GM23338 (cell line): Measurements from ENCODE around the gene GRIA3. TPM values are rescaled to one million over a fixed set of nuclear protein-coding genes. Genes with fewer than 3 reads are reported as not detected.

ENCODE experiments used
- ATAC-seq: fragments of 200-7000 bp; cut with Tn5 transposase; 3 replicates; pipeline ENCODE4 v1.9.1; 2020
- DNase-seq: peaks from one replicate; pipeline ENCODE4 v3.0.0-alpha.2; 2015; ENCODE audit warnings: low spot score
- H2AFZ ChIP-seq: fragments of 200-600 bp; sonication (generic); 2 replicates; pipeline ENCODE4 v1.8.0; 2016; ENCODE audit warnings: antibody characterized with exemption, mild to moderate bottlenecking, moderate library complexity
- H3F3A ChIP-seq: fragments of 200-600 bp; sonication (generic); replicated peaks from 2 replicates; pipeline ENCODE4 v1.8.0; 2017; ENCODE audit warnings: antibody characterized with exemption, mixed run types, low read depth
- H3K27ac ChIP-seq: fragments of 200-600 bp; sonication (generic); 2 replicates; pipeline ENCODE4 v1.6.1; 2016; ENCODE audit warnings: low read depth
- H3K27me3 ChIP-seq: fragments of 200-600 bp; sonication (generic); 2 replicates; pipeline ENCODE4 v1.8.0; 2016; ENCODE audit warnings: mild to moderate bottlenecking, mixed run types, moderate library complexity; ENCODE audit not compliant: insufficient read depth
- H3K36me3 ChIP-seq: fragments of 200-600 bp; sonication (generic); 2 replicates; pipeline ENCODE4 v1.8.0; 2016; ENCODE audit warnings: mild to moderate bottlenecking; ENCODE audit not compliant: insufficient read depth
- H3K4me1 ChIP-seq: fragments of 200-600 bp; sonication (generic); 2 replicates; pipeline ENCODE4 v1.8.0; 2016; ENCODE audit warnings: mild to moderate bottlenecking, moderate library complexity; ENCODE audit not compliant: insufficient read depth
- H3K4me2 ChIP-seq: fragments of 200-600 bp; sonication (generic); 2 replicates; pipeline ENCODE4 v1.7.1; 2017; ENCODE audit warnings: mixed run types
- H3K4me3 ChIP-seq: fragments of 200-600 bp; sonication (generic); 2 replicates; pipeline ENCODE4 v1.6.1; 2016; ENCODE audit warnings: mixed run types
- H3K79me2 ChIP-seq: fragments of 200-600 bp; sonication (generic); replicated peaks from 2 replicates; pipeline ENCODE4 v1.8.0; 2017; ENCODE audit warnings: mild to moderate bottlenecking; ENCODE audit not compliant: insufficient read depth
- H3K9me2 ChIP-seq: fragments of 200-600 bp; sonication (generic); 2 replicates; pipeline ENCODE4 v1.8.0; 2017; ENCODE audit not compliant: insufficient read depth
- H4K20me1 ChIP-seq: fragments of 200-600 bp; sonication (generic); replicated peaks from 2 replicates; pipeline ENCODE4 v1.8.0; 2017; ENCODE audit warnings: mild to moderate bottlenecking; ENCODE audit not compliant: insufficient read depth
- H3K27ac Mint-ChIP-seq: 2 replicates; pipeline ENCODE4 v1.8.0; 2020; ENCODE audit warnings: inconsistent platforms, mild to moderate bottlenecking, moderate library complexity, mixed read lengths
- H3K27me3 Mint-ChIP-seq: 3 replicates; pipeline ENCODE4 v1.8.0; 2022; ENCODE audit warnings: low read depth, mild to moderate bottlenecking, moderate library complexity, mixed read lengths, inconsistent platforms; ENCODE audit not compliant: insufficient read depth, poor library complexity
- H3K36me3 Mint-ChIP-seq: 3 replicates; pipeline ENCODE4 v1.8.0; 2021; ENCODE audit warnings: low read depth, mild to moderate bottlenecking, inconsistent platforms, moderate library complexity, mixed read lengths
- H3K4me1 Mint-ChIP-seq: 3 replicates; pipeline ENCODE4 v1.8.0; 2020; ENCODE audit warnings: mild to moderate bottlenecking, inconsistent platforms, mixed read lengths
- H3K4me3 Mint-ChIP-seq: 3 replicates; pipeline ENCODE4 v1.8.0; 2021; ENCODE audit warnings: moderate library complexity, mild to moderate bottlenecking, inconsistent platforms, mixed read lengths
- H3K9me3 Mint-ChIP-seq: 3 replicates; pipeline ENCODE4 v1.8.0; 2020; ENCODE audit warnings: moderate library complexity, mild to moderate bottlenecking, inconsistent platforms, mixed read lengths
- CREB1 ChIP-seq: fragments of 250-450 bp; sonication (Bioruptor Pico); IDR thresholded peaks from 2 replicates; pipeline ENCODE4 v1.5.0; 2020; ENCODE audit warnings: low read depth, mild to moderate bottlenecking, moderate library complexity
- CTCF ChIP-seq, 2 experiments: fragments of 200-600 bp in 1 of 2; sonication (generic) in 1 of 2; conservative IDR thresholded peaks; 2 replicates each; pipeline versions ENCODE4 v1.5.1 to v1.6.1; 2016 to 2017; ENCODE audit warnings: antibody characterized with exemption in 2 of 2, low read depth in 2 of 2, mild to moderate bottlenecking in 2 of 2, moderate library complexity in 1 of 2
- EZH2 ChIP-seq: fragments of 200-600 bp; sonication (generic); IDR thresholded peaks from one replicate; pipeline ENCODE4 v1.8.0; 2017; ENCODE audit warnings: antibody characterized with exemption, mild to moderate bottlenecking, low read depth; ENCODE audit not compliant: unreplicated experiment
- EZH2phosphoT487 ChIP-seq: fragments of 200-600 bp; sonication (generic); IDR thresholded peaks from one replicate; pipeline ENCODE4 v1.8.1; 2018; ENCODE audit warnings: antibody characterized with exemption; ENCODE audit not compliant: unreplicated experiment
- JUNB ChIP-seq: IDR thresholded peaks from one replicate; pipeline ENCODE4 v1.6.1; 2016; ENCODE audit warnings: antibody characterized with exemption; ENCODE audit not compliant: unreplicated experiment
- NANOG ChIP-seq: IDR thresholded peaks from 2 replicates; pipeline ENCODE4 v1.6.1; 2016; ENCODE audit warnings: antibody characterized with exemption, borderline replicate concordance
- POLR2AphosphoS5 ChIP-seq: IDR thresholded peaks from 2 replicates; pipeline ENCODE4 v1.6.1; 2016; ENCODE audit warnings: antibody characterized with exemption, low read depth
- STAT1 ChIP-seq: IDR thresholded peaks from one replicate; pipeline ENCODE4 v1.6.1; 2016; ENCODE audit warnings: antibody characterized with exemption; ENCODE audit not compliant: unreplicated experiment
- ZNF114 ChIP-seq: fragments of 250-450 bp; sonication (Bioruptor Pico); IDR thresholded peaks from 2 replicates; pipeline ENCODE4 v1.5.0; 2020; ENCODE audit warnings: mild to moderate bottlenecking, moderate library complexity
- ZNF331 ChIP-seq: fragments of 250-450 bp; sonication (Bioruptor Pico); IDR thresholded peaks from 2 replicates; pipeline ENCODE4 v1.5.0; 2020; ENCODE audit warnings: low read depth, mild to moderate bottlenecking, moderate library complexity
- polyA plus RNA-seq: library from polyadenylated mRNA; unstranded; fragments of >200 nt; fragmentation: Nextera tagmentation; extraction: Ambion mirVana; gene quantifications from 2 replicates; pipeline ENCODE4 v1.2.1, GENCODE V29; 2016
- total RNA-seq: library from RNA; depleted of rRNA; stranded (reverse); fragments of >200 nt; shearing (Covaris generic); gene quantifications from 2 replicates; pipeline ENCODE4 v1.2.3, GENCODE V29; 2014
- TF ChIP-seq, protein P1 (sequence below): IDR thresholded peaks from one replicate; pipeline ENCODE4 v1.6.1; 2018; ENCODE audit warnings: antibody characterized with exemption; ENCODE audit not compliant: unreplicated experiment

GRIA3 gene
- total and polyA plus RNA-seq, 2 experiments from 2014 or later = 2.7 to 5.6 TPM

GRCh38 chrX:123487669-123488068 lies 303.6 kb downstream of the GRIA3 start (continued):
- TF ChIP-seq STAT1 (no peak), POLR2AphosphoS5 (no peak), ZNF331 (CRISPR knock-in tag) (no peak), JUNB (no peak)
- TF ChIP-seq, protein P1, sequence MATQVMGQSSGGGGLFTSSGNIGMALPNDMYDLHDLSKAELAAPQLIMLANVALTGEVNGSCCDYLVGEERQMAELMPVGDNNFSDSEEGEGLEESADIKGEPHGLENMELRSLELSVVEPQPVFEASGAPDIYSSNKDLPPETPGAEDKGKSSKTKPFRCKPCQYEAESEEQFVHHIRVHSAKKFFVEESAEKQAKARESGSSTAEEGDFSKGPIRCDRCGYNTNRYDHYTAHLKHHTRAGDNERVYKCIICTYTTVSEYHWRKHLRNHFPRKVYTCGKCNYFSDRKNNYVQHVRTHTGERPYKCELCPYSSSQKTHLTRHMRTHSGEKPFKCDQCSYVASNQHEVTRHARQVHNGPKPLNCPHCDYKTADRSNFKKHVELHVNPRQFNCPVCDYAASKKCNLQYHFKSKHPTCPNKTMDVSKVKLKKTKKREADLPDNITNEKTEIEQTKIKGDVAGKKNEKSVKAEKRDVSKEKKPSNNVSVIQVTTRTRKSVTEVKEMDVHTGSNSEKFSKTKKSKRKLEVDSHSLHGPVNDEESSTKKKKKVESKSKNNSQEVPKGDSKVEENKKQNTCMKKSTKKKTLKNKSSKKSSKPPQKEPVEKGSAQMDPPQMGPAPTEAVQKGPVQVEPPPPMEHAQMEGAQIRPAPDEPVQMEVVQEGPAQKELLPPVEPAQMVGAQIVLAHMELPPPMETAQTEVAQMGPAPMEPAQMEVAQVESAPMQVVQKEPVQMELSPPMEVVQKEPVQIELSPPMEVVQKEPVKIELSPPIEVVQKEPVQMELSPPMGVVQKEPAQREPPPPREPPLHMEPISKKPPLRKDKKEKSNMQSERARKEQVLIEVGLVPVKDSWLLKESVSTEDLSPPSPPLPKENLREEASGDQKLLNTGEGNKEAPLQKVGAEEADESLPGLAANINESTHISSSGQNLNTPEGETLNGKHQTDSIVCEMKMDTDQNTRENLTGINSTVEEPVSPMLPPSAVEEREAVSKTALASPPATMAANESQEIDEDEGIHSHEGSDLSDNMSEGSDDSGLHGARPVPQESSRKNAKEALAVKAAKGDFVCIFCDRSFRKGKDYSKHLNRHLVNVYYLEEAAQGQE = no peak

- DNase-seq = no peak
- H3K4me2 ChIP-seq = no peak overlapping the region
- ATAC-seq = no peak
- H3K27ac ChIP-seq = no peak overlapping the region
- no peaks in the 10 kb centered on the region for H4K20me1 ChIP-seq
- no peaks in the 10 kb centered on the region for H3K36me3 ChIP-seq
- H3K4me3 Mint-ChIP-seq = no peak overlapping the region
- H3K27ac Mint-ChIP-seq = no peak overlapping the region
- H3K9me2 ChIP-seq = no peaks in the 10 kb centered on the region
- peaks cover 13% of the 10 kb centered on the region; the same call in 2 of the 3 replicates for H3K4me1 Mint-ChIP-seq
- no peaks in the 10 kb centered on the region for H3K36me3 Mint-ChIP-seq
- no peak overlapping the region for H2AFZ ChIP-seq
- no peaks in the 10 kb centered on the region; the same call in 2 of the 3 replicates for H3K9me3 Mint-ChIP-seq
- no peaks in the 10 kb centered on the region for H3K27me3 ChIP-seq
- H3K4me3 ChIP-seq = no peak overlapping the region
- H3F3A ChIP-seq = no peaks in the 10 kb centered on the region
- H3K27me3 Mint-ChIP-seq = peaks cover 3% of the 10 kb centered on the region
- H3K79me2 ChIP-seq = no peaks in the 10 kb centered on the region
- no peaks in the 10 kb centered on the region for H3K4me1 ChIP-seq
- TF ChIP-seq CREB1 (CRISPR knock-in tag) = no peak
- TF ChIP-seq EZH2 = no peak
- TF ChIP-seq NANOG = no peak
- no peak for TF ChIP-seq STAT1
- no peak for TF ChIP-seq ZNF331 (CRISPR knock-in tag)
- TF ChIP-seq POLR2AphosphoS5 = no peak
- no peak for TF ChIP-seq ZNF114 (CRISPR knock-in tag)
- TF ChIP-seq, protein P1 = no peak
- no peak for TF ChIP-seq CTCF (conservative IDR thresholded peaks at IDR 0.05; ENCODE audit: low read depth in 2 of 2)
- no peak for TF ChIP-seq EZH2phosphoT487
Measured at GRCh38 chrX:123489011-123489410, 304.9 kb downstream of the GRIA3 start.
